DMS153 (cell line): ENCODE results near the gene ITLN1.

Experiments
- DNase-seq: peaks from one replicate; lab custom pipeline; 2025; lab: John Stamatoyannopoulos, UW

Gene ITLN1

DNA sequence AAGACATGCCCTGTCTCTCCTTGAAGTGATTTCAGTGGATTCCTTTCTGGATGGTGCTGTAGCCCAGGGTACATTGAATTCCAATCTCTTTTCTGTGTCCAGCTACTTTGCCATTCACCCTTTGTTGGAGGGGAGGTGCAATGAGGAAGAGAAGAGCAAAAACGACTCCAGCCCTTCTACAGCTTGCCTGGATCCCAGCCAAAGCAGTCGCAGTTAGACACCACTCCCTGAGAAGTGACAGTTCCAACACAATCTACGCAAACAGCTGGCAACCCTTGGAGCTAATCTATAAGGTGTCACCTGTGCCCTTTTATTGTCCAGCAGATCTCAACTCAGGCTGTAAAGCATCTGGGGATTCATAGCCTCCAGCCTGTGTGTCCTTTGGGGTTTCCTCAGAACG lies 26.9 kb downstream of the ITLN1 start:
- DNase-seq = no peak

DNA sequence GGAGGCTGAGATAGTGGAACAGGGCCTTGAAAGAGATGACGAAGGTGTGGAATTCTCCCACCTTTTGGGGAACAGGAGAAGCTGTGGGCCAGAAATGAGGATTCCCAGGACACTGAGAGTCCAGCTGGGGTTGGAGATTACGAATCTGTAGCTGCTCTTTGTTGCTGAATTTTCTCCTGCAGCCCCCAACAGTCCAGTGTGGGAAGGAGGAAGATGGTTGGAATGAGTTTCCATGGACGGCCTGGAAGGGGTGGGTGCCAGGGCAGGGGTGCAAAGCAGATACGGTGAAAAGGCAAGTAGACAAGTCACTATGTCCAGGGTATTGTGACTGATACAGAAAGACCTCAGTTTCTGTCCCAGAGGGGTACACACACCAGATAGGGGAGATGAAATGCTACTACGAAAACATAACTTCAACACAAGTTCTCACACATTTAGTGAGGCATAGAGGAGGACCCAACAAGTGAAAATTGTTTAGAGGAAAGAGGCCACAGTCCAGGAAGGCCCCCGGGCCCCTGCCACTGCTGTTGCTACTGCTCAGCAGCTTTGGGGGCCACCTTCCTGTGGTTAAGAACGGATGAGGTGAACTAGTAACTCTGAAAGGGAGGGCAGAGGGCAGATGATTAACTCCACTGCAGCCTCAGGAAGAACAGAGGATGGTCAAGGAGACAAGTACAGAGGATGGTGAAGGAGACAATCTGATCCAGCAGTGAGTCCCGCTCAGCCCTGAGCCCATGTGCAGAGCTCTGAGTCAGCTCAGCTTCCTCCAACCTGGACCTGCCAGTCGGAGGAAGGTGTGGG lies 29.6 kb downstream of the ITLN1 start:
- no peak for DNase-seq

DNA sequence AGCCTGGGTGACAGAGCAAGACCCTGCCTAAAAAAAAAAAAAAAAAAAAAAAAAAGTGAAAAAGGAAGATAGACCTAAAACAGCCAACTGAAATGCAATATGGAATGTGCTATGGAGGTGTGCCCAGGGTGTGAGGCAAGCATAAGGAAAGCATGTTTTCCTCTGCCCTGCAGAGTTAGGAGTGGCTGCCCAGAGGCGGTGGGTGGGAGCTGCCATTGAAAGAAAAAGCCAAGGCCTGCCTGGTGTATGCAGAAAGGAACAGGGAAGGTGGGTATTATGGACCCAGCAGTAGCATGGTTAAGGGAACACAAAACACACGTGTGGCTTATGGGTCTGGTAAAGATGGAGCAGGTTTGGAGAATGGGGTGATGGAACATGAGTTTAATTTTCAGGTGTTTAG lies 31.2 kb downstream of the ITLN1 start:
- DNase-seq = no peak

DNA sequence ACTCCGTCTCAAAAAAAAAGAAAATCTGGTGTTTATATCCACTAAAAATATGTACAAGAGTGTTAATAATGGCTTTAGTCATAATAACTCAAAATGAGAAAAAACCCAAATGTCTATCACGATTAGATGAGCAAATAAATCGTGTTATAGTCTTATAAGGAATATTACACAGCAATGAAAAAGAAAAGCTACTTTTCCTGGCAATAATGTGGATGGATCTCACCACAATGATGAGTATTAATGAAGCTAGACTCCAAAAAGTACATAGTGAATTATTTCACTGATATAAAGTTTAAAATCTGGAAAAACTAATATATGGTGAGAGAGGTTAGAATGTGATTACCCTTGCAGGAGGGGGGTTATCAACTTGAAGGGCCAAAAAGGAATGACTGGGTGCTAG lies 32.0 kb downstream of the ITLN1 start:
- no peak for DNase-seq

DNA sequence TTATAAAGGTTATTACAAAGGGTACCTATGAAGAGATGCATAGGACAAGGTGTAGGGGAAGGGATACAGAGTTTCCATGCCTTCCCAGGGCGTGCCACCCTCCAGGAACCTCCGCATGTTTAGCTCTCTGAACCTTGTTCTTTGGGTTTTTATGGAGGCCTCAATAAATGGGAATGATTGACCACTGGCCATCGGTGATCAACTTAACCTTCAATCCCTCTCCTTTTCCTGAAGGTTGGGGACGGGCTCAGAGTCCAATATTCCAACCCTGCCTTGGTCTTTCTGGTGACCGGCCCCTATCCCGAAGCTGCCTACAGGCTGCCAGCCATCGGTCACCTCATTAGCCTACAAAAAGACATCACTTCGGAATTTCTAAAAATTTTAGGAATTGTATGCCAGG lies 34.0 kb downstream of the ITLN1 start:
- DNase-seq = no peak

DNA sequence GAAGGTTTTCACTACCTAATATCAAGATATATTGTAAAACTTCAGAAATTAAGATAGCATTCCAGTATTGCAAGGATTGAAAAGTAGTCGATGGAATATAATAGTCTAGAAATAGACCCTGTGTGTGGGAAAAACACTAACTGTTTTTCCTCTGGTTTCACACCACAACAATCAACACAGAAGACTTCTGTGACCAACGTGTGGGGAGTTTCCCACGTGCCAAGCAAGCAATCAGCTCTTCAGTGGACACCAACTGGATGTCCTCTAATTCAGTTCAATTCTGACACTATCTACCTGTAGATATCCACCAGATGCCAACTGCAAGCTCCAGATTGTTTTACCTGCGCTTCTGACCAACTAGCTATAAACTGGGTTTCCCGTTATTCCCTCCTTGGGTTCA lies 34.4 kb downstream of the ITLN1 start:
- DNase-seq = no peak

DNA sequence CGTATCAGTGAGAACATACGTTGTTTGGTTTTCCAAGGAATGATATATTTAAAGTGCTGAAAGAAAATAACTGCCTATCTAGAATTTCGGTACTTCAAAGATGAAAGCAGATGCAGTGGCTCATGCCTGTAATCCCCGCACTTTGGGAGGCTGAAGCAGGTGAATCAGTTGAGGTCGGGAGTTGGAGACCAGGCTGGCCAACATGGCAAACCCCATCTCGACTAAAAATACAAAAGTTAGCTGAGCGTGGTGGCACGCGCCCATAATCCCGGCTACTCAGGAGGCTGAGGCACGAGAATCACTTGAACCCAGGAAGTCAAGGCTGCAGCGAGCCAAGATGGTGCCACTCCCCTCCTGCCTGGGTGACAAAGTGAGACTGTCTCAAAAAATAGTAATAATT lies 38.7 kb downstream of the ITLN1 start:
- no peak for DNase-seq

DNA sequence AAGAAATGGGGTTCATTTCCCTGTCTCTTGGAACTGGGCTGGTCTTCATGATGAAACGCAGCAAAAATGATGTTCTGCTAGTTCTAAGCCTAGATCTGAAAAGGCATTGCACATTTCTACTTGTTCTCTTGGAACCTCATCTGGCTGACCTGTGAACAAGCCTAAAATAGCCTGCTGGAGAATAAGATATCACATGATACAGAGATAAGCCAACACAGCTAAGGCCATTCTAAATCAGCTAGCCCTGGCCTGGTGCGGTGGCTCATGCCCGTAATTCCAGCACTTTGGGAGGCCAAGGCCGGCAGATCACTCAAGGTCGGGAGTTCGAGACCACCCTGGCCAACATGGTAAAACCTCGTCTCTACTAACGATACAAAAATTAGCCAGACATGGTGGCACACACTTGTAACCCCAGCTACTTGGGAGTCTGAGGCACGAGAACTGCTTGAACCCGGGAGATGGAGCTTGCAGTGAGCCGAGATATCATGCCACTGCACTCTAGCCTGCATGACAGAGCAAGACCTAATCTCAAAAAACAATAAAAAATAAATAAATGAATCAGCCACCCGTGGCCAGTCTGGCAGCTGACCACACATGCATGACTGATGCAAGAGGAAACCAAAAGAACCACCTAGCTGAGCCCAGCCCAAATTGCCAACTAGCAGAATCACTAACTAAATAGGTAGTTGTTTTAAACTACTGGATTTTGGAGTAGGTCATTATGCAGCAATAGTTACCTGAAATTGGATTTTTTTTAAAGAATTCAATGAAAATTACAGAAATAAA lies 40.3 kb downstream of the ITLN1 start:
- DNase-seq = no peak

DNA sequence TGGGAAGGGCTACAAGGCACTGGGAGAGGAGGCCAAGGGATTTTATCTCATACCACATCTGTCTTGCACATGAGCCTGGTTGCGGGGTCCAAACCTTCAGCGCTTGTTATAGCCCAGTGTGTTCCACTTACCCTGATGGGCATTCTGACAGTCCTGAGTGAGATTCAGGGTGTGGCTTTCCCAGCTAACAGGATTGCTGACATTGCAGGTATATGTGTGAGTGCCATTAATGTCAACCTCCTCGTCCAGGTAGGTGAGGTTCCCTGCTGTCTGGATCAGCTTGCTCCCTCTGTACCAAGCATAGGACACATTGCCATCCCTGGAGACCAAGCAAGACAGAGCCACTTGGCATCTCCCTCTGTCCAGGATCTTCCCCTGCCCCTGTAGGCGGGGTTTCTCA lies 43.9 kb downstream of the ITLN1 start:
- DNase-seq = no peak

DNA sequence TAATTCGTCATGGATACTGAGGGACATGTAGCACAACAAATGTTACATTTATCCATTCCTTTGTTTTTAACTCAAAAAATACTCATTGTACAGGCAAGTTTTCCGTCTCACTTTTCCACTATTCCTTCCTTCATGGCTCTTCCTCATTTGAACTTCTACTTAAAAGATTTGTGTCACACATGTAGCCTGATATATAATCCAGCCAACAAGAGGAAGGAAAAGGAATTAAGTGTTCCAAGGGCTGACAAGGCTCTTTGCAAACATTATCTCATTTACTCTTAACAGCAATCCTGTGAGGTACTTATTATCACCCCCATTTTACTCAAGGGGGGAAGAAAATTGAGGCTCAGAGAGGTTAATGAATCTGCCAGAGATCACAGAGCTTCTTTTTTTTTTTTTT lies 45.2 kb downstream of the ITLN1 start:
- no peak for DNase-seq

DNA sequence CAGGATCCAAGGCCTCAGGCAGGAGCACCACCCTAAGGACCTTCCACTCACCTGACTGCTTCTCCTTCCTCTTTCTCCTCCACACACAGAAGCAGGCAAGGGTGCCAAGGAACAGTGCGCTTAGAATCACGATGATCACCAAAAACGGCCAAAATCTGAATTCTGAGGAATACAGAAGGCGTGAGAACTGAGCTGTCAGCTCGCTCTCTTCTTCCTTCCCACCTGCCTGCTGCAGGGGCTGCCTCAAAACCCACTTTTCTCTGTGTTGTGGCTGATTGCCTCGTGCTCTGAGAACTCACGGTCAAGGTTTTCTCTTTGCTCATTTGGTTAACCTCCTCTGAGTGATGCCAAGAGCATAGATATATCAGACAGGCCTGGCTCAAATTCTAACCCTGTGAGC lies 46.1 kb downstream of the ITLN1 start:
- no peak for DNase-seq

DNA sequence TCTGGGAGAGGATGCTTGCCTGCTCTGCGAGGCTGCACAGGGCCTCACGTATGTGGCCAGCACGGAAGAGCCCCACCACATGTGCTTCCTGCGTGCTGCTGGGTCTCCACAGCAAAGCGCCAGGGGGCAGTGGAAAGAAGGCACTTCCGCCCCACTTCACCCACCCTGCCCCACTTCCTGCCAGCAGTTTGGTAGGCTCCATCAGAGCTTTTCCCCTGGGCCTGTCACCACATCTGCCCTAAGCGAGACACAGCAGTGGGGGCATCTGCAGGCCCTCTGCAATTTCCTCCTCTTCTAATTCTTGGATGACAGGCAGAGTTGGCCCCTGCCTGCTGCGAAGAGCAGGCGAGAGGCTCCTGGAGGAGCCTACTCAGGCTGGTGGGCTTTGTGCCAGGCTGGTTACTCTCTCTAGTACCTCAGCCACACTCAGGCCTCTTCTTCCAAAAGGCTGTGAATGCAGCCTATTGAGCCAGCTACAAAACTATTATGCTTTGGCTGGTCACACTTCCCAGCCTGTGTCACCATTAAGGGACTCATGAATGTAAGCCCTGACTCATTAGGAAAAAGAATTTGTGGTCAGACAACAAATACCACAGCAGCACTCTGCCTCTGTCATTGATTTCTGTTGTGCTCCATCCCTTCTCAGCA lies 47.3 kb downstream of the ITLN1 start:
- DNase-seq = no peak

DNA sequence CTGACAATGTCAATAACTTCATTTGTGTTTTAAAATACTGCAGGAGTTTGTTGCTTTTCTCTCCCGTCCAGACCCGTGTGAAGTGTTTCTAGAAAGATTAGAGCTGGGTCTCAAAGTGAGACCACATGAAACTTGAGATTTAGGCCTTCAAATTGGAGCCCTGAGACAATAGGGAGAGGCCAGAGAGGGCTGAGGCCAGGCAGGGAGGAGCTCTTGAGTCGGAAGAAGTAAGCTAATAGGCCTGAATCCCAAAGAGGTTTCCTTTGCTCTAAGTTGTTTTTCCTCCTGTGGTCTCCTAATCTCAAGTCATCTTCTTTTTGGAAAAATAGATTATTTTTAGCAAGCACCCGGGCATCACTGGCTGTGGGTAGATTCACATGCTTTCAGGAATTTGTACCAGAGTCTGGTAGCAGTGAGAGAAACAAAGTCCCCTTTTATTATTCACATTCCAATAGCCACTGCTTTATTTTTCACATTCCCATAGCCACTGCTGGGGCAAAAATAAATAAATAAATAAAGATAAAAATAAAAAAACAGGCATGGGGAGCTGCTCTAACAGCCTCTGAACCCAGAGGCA lies 47.9 kb downstream of the ITLN1 start:
- DNase-seq = no peak

DNA sequence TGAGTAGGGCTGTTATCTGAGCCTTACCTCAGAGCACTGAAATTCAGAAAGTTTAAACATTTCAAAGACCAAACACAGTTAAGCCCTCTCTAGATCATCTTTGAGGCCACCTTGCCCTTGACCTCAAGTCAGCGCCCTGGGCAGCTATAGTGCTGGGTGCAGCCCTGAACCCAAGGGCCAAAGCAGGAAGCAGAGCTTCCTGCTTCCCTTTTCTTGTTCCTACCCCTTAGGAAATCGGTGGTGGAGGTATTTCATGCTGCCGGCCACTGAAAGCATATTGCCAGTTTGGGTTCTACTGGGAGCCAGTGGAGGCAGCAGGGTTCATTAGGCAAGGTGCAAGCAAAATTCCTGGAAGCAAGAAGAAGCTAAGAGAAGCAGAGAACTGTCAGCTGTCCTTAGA lies 48.4 kb downstream of the ITLN1 start:
- no peak for DNase-seq

DNA sequence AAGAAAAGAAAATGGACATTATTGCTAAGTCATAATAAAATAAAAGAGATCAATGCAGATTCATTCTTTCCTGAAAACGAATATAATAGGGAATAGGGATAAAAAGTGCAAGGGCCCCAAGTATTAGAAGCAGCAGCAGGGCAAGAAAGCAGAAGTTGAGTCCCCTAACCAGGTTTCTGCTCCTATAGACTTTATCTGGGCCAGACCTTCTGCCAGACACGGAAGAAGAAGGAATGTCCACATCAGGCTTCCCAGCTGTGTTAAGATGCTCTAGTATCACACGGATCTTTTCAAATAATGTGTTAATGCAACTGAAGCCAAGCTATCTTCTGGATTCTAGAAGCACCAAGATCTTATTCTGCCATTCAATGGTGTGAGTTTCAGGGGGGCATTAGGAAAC lies 49.2 kb downstream of the ITLN1 start:
- DNase-seq = no peak

DNA sequence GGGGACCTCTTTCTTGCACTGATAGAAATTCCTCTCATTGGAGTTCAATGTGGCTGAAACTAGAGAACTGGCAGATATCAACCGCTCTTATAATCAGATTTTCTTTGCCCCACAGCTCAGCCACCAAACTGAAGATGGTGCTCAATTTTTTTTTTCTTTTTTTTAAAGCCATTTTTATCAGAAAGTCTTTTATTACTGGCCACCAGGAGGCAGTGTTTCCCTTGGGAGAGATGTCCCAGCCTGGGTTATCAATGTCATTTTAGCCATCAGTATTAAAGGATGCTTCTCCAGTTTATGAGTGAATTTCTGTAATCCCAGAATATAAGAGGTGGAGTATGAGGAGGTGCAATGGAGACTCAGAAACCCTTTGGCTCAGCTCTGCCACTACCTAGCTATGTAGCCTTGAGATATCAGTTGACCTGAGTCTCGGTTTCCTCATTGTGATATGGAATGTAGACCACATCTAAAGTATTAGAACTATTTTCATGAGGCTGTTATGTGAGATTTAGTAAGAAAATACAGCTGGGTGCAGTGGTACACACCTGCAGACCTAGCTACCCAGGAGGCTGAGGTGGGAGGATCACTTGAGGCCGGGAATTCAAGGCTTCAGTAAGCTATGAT lies 49.9 kb downstream of the ITLN1 start:
- peak; percentile 17 for DNase-seq

DNA sequence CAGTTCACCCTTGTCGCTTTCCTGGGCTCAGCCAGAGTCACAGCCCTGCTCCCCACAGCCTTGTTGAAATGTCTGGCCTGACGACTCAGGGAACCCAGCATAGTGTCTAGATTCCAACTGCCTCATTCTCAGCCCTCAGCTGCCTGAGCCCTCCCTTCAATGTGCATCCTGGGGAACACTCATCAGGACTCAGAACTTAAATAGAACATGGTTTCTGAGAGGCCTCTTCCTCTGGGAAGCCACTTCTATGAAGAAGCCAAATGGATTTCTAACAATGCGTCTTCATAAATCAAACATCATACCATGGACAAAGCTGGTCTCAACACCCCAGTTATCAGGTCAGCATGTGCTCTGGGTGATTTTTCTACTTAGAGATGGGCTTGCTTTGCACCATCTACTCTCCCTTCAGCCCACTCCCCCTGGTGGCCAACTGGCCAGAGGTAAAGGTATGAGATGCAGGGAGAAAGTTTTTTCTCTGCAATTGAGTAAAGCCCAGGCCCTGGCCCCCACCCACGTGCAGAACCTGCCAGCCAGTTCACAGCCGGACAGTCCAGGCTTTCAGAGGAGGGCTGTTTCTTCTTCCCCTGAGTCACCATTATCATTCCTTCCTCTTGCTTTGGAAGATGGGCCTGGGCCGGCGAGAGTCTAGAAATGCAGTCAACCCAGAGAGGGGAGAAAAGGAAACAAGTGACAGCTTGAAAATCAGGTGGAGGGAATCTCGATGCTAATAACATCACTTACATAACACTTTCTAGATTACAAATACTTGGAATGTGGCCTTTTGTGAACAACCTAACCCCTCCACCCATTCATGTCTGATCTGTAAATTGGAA lies 54.4 kb downstream of the ITLN1 start:
- DNase-seq = peak; percentile 44

DNA sequence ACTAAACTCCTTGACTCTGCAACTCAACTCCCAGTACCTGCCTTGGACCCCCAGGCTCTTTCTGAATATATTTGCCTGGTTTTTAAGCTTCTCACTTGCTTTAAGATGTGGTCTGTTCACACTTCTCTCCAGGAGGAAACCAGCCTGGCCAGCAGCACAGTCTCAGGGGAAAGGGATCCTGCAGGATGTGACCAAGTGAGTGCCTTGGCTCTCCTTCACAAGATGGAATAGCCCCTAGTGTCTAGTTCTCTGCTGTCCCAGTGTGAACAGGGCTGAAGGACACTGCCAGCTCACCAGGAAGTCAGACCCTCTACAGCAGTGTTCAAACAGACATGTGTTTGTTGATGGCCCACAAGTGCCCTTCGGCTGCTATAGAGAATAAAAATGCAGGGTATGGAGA lies 55.2 kb downstream of the ITLN1 start:
- DNase-seq = peak; percentile 61

DNA sequence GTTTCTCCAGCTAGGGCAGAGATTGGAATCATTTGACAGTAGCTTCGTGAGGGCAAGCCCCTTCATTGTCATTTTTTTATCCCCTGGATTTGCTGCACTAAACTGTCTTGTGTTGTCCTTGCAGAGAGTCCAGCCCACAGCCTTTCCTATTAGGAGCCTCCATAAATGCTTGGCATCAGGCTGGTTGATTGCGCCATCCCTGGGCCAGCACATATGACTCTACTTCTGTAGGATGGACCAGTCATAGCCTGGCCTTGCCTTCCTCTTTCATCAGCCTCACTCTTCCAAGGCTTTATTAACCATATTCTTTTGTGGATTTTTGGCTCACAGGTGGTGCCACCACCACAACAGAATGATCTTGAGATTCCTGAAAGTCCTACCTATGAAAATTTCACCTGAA lies 57.6 kb downstream of the ITLN1 start:
- DNase-seq = no peak

DNA sequence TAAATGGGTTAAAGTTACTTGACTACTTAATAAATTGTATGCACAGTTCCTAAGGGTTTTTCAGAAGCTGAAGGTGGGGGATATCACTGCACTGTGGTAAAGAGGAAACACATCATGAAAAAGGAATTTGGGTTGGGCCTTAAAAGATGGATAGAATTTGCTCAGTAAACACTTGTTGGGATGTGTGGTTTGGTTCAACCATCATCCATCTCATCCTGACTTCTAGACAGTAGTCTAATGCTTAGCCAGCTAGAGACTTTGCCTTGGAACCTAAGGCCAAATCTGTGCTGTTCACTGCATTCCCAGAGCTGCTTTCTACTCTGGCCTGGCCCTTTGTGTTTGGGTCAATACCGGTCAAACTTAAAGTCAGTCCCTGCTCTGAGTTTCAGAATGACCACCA lies 58.4 kb downstream of the ITLN1 start:
- no peak for DNase-seq
